SK-MEL-5 (cell line): ENCODE data around the gene DEF6. TPM values are rescaled to one million over a fixed set of nuclear protein-coding genes. Genes with fewer than 3 reads are reported as not detected.

Source experiments
- DNase-seq: peaks from one replicate; pipeline ENCODE4 v3.0.0-alpha.2; 2016; ENCODE audit warnings: low read depth, low spot score
- in situ Hi-C: cut with HindIII; loops from 2 replicates; pipeline ENCODE4 v1.10.0; 2016; ENCODE audit warnings: low sequenced_read_pairs, high pct_unique_total_duplicates, low pct_unique_long_range_greater_than_20kb
- total RNA-seq: library from RNA; depleted of rRNA; stranded (reverse); fragments of >200 nt; shearing (Covaris generic); gene quantifications from 2 replicates; pipeline ENCODE4 v1.2.3, GENCODE V29; 2014; rRNA removed

DEF6 gene
- total RNA-seq, 1 experiment from 2014 or later, result 0.71 TPM

GRCh38 chr6:35359346-35359743 lies 61.7 kb downstream of the DEF6 start:
- in situ Hi-C loops, result no loop called here
- no peak for DNase-seq

- in situ Hi-C loops, result no loop called here
- DNase-seq, result no peak
Measured at GRCh38 chr6:35359744-35360348, 62.2 kb downstream of the DEF6 start.

DNA sequence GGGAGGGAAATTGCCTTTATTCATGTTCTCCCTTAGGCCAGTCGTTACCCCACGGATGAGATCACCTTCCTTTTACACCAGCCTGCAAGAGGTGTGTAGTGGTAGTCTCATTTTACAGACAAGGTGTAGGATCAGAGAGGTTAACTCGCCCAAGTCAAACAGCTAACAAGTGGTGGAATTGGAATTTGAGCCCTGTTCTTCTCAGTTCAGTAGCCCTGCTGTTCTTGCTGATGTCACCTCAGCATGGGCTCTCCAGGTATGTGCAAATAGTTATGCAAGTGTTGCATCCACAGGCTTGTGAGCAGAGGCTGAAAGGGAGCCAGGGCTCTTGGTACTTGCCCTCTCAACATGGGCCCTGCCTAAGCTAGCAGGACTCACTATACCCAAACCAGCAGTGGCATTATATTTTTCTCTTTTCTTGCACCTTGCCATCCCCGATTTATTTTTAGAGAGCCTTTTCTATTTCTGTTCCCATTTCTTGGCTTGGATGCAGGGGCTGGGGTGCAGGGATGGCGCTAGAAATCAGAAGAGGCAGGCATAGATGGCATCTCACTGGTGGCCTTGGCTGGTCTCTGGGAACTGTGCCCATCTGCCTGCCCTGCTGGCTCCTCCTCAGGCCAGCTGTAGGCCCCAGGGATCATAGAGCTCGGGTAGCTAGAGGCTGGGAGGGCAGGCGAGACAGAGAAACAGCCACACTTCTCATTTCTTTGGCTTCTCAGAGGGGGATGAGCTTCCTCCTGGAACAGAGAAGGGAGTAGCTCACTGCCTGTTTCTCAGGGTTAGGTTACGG lies 62.9 kb downstream of the DEF6 start:
- DNase-seq, result no peak
- in situ Hi-C loops, result no loop called here

DNA sequence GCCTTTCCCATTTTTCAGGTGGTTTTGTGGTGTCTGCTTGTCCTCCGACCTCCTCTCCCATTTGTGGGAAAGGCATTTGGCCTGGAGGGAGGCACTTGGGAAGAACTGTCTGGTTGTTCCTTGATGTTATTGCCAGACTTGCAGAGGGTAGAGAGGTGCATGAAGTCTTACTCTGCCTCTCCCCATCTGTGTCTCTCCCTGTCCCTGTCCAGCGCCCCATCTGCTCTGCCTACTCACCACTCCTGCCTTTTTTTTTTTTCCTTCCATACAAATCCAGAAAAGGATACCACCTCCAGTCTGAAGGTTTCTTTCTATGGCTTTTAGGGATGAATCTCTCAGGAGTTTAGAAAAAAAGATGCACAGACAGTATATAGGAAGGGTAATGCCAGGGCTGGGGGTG lies 64.6 kb downstream of the DEF6 start:
- in situ Hi-C loops, result no loop called here

DNA sequence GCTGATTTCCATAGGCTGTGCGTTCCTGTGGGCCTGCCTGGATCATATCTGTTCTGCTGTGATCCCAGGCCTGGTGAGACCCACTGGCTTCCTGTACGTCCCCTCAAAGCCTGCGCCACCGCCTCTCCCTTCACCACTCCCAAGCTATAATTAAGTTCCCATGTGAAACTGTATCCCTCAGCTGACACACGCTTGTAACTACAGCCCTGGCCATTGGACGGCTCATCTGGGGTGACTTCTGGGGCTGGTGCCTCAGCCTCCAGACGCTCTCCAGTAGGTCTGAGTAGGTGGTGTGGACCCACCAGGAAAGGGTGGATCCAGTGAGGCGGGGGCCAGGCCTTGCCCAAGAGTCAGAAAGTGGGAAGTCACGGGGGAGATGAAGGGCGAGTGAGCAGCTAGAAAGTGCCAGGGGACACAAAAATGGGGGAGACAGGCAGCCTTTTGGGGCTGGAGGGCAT lies 65.7 kb downstream of the DEF6 start:
- in situ Hi-C loops, result no loop called here
- no peak for DNase-seq

More for the DNA sequence above, 64.6 kb downstream of the DEF6 start:
- no peak for DNase-seq

DNA sequence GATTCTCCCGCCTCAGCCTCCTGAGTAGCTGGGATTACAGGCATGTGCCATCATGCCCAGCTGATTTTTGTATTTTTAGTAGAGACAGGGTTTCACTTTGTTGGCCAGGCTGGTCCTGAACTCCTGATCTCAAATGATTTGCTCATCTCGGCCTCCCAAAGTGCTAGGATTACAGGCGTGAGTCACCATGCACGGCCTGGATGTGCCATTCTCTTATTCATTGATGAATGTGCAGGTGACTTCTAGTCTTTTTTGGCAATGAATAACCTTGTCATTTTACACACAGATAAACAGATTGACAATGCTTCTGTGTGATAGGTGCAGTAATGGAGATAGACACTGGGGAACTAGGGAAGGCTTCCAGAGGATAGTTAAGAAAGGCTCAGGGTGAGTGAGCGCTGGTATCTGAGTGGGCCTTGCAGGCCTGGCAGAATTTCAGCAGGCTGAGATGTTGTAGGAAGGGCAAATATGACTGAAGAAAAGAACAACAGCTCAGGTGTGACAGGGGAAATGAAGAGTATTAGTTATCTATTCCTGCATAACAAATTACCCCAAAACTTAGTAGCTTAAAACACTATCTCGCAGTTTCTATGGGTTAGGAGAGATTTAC lies 68.1 kb downstream of the DEF6 start:
- DNase-seq, result no peak
- in situ Hi-C loops, result no loop called here

GRCh38 chr6:35366204-35366596 lies 68.6 kb downstream of the DEF6 start:
- no peak for DNase-seq
- in situ Hi-C loops, result no loop called here

GRCh38 chr6:35367646-35368037 lies 70.0 kb downstream of the DEF6 start:
- in situ Hi-C loops, result no loop called here
- no peak for DNase-seq

GRCh38 chr6:35368038-35368887 lies 70.6 kb downstream of the DEF6 start:
- peak; percentile 8 for DNase-seq
- in situ Hi-C loops, result no loop called here

- in situ Hi-C loops, result no loop called here
- peak; percentile 7 for DNase-seq
Measured at GRCh38 chr6:35370124-35370741, 72.6 kb downstream of the DEF6 start.

- in situ Hi-C loops, result no loop called here
- DNase-seq, result no peak
Measured at GRCh38 chr6:35370785-35371493, 73.3 kb downstream of the DEF6 start.

Other genes starting within 250 kb of the DEF6 start
- not detected in 2 replicates for gene TCP11, start 156.5 kb upstream of the DEF6 start, total RNA-seq
- gene SCUBE3, start 83.9 kb upstream of the DEF6 start, total RNA-seq, result 0.50 and 0.80 TPM in 2 replicates
- gene ZNF76, start 38.1 kb upstream of the DEF6 start, total RNA-seq, result 10.0 and 12.9 TPM in 2 replicates
- gene PPARD, start 44.7 kb downstream of the DEF6 start, total RNA-seq, result 2.9 and 3.6 TPM in 2 replicates
- 9.6 and 9.9 TPM in 2 replicates for gene FANCE, start 154.5 kb downstream of the DEF6 start, total RNA-seq
- 1,839 and 1,991 TPM in 2 replicates for gene RPL10A, start 170.6 kb downstream of the DEF6 start, total RNA-seq
- gene TEAD3, start 199.3 kb downstream of the DEF6 start, total RNA-seq, result 1.8 and 2.7 TPM in 2 replicates
- not detected in 2 replicates for gene TULP1, start 215.1 kb downstream of the DEF6 start, total RNA-seq